Measurements from ENCODE around the gene PRSS33.

DNA sequence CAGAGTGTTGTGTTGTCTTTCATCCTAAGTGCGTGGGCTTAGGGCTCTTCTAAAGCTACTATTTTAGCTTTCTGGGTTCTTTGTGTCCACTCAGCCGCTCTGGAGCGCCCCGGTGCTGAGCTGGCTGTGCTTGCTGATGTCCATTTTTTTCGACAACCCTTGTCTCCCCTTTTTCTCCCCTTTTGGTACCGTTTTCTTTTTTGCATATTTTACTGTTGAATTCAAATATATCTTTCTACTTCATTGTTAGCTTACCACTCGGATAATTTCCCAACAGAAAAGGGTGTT, 33.7 kb downstream of the PRSS33 start:
- TF ChIP-seq, protein P1, sequence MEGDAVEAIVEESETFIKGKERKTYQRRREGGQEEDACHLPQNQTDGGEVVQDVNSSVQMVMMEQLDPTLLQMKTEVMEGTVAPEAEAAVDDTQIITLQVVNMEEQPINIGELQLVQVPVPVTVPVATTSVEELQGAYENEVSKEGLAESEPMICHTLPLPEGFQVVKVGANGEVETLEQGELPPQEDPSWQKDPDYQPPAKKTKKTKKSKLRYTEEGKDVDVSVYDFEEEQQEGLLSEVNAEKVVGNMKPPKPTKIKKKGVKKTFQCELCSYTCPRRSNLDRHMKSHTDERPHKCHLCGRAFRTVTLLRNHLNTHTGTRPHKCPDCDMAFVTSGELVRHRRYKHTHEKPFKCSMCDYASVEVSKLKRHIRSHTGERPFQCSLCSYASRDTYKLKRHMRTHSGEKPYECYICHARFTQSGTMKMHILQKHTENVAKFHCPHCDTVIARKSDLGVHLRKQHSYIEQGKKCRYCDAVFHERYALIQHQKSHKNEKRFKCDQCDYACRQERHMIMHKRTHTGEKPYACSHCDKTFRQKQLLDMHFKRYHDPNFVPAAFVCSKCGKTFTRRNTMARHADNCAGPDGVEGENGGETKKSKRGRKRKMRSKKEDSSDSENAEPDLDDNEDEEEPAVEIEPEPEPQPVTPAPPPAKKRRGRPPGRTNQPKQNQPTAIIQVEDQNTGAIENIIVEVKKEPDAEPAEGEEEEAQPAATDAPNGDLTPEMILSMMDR (IDR thresholded peaks at IDR 0.05) = no peak
- TF ChIP-seq POLR2A (IDR thresholded peaks at IDR 0.05) = no peak
